Dendritic cell treated with granulocyte-macrophage colony-stimulating factor and Interleukin-4, amounts not matched to agents 40 ng/mL and 50 ng/mL, for 4 days (primary cell): ENCODE data around the gene MYO18B.

Experiments
- H3K27ac Mint-ChIP-seq: one replicate; pipeline ENCODE4 v1.8.0; 2022; ENCODE audit warnings: mild to moderate bottlenecking, mixed read lengths
- H3K27me3 Mint-ChIP-seq: one replicate; pipeline ENCODE4 v1.8.0; 2022; ENCODE audit warnings: mild to moderate bottlenecking, mixed read lengths
- H3K36me3 Mint-ChIP-seq: one replicate; pipeline ENCODE4 v1.8.0; 2022; ENCODE audit warnings: low read depth, mixed read lengths
- H3K4me1 Mint-ChIP-seq: one replicate; pipeline ENCODE4 v1.8.0; 2022; ENCODE audit warnings: low read depth, mixed read lengths
- H3K4me3 Mint-ChIP-seq: one replicate; pipeline ENCODE4 v1.8.0; 2022; ENCODE audit warnings: mild to moderate bottlenecking, moderate library complexity, mixed read lengths
- H3K9me3 Mint-ChIP-seq: one replicate; pipeline ENCODE4 v1.8.0; 2022; ENCODE audit warnings: mixed read lengths
- intact Hi-C: fragments of 100-400 bp; cut with micrococcal nuclease; formaldehyde crosslinking; loops from one replicate; pipeline ENCODE4 v1.15.0; 2022

The MYO18B gene

GRCh38 chr22:25929321-25929878 lies 187.4 kb downstream of the MYO18B start:
- no peak overlapping the region for H3K27ac Mint-ChIP-seq
- no peak overlapping the region for H3K4me3 Mint-ChIP-seq
- intact Hi-C loops, result no loop called here
- H3K4me1 Mint-ChIP-seq, result no peaks in the 10 kb centered on the region
- H3K27me3 Mint-ChIP-seq, result peaks cover 20% of the 10 kb centered on the region
- no peaks in the 10 kb centered on the region for H3K36me3 Mint-ChIP-seq
- H3K9me3 Mint-ChIP-seq, result peaks cover 10% of the 10 kb centered on the region

- H3K4me1 Mint-ChIP-seq, result no peaks in the 10 kb centered on the region
- peaks cover 20% of the 10 kb centered on the region for H3K27me3 Mint-ChIP-seq
- peaks cover 10% of the 10 kb centered on the region for H3K9me3 Mint-ChIP-seq
- intact Hi-C loops, result no loop called here
- no peaks in the 10 kb centered on the region for H3K36me3 Mint-ChIP-seq
- no peak overlapping the region for H3K27ac Mint-ChIP-seq
- H3K4me3 Mint-ChIP-seq, result no peak overlapping the region
Measured at GRCh38 chr22:25930083-25930482, 188.1 kb downstream of the MYO18B start.

DNA sequence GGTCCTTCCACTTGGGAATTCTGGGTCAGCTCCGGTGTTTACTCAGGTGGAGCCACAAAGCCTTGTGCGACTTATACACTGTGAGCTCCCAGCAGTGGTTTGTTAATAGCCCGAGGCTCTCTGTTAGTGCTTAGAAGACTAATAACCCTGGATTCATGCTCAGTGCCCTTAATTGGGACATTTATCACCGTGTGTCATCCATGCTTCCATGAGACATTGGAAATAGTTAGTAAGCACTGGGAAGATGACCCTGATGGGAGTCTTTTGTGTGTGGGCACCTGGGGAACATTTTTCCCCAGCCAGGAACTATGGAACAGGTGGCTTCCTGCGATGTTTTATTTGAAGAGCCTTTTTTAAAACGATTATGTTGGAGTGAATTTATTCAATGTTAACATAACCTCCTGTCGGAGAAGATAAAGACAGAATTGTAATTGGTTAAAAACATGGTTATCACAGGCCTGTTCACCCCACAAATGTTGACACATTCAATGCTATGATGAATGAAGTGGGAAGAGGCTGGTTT lies 188.9 kb downstream of the MYO18B start:
- Mint-ChIP-seq H3K9me3 (peaks cover 10% of the 10 kb centered on the region), H3K36me3 (no peaks in the 10 kb centered on the region), H3K27ac (no peak overlapping the region), H3K4me3 (no peak overlapping the region), H3K4me1 (no peaks in the 10 kb centered on the region), H3K27me3 (peaks cover 24% of the 10 kb centered on the region)
- intact Hi-C loops, result no loop called here

GRCh38 chr22:25933158-25933788 lies 191.3 kb downstream of the MYO18B start:
- H3K4me1 Mint-ChIP-seq, result no peaks in the 10 kb centered on the region
- no peaks in the 10 kb centered on the region for H3K9me3 Mint-ChIP-seq
- H3K36me3 Mint-ChIP-seq, result no peaks in the 10 kb centered on the region
- H3K27ac Mint-ChIP-seq, result no peak overlapping the region
- no peak overlapping the region for H3K4me3 Mint-ChIP-seq
- peaks cover 21% of the 10 kb centered on the region for H3K27me3 Mint-ChIP-seq
- intact Hi-C loops, result no loop called here

- intact Hi-C loops, result no loop called here
- H3K4me1 Mint-ChIP-seq, result no peaks in the 10 kb centered on the region
- H3K9me3 Mint-ChIP-seq, result no peaks in the 10 kb centered on the region
- peaks cover 24% of the 10 kb centered on the region for H3K27me3 Mint-ChIP-seq
- H3K27ac Mint-ChIP-seq, result no peak overlapping the region
- no peaks in the 10 kb centered on the region for H3K36me3 Mint-ChIP-seq
- H3K4me3 Mint-ChIP-seq, result no peak overlapping the region
Measured at GRCh38 chr22:25935266-25936058, 193.5 kb downstream of the MYO18B start.

- intact Hi-C loops, result no loop called here
- peaks cover 30% of the 10 kb centered on the region for H3K27me3 Mint-ChIP-seq
- H3K4me1 Mint-ChIP-seq, result no peaks in the 10 kb centered on the region
Measured at GRCh38 chr22:25938151-25938550, 196.2 kb downstream of the MYO18B start.

DNA sequence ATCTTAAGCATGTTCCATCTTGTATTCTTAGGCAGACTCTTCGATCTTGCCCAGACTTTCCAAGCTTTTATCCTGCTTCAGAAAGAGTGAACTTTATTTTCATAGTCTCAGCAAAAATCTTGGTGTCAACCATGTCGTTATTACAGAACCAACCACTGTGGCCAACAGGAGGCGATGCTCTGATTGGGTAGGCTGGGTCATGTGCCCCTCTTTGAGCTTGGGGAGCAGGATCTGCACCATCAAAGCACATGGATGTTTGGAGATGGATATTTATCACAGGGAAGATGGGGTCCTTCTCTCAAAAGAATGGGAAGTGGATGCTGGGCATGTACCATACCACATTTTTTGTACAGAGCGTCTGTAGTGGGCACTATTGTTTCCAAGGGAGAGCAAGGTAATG lies 197.4 kb downstream of the MYO18B start:
- Mint-ChIP-seq H3K9me3 (no peaks in the 10 kb centered on the region), H3K27me3 (peaks cover 26% of the 10 kb centered on the region), H3K36me3 (no peaks in the 10 kb centered on the region), H3K4me1 (no peaks in the 10 kb centered on the region), H3K4me3 (no peak overlapping the region), H3K27ac (no peak overlapping the region)
- intact Hi-C loops, result no loop called here

More at GRCh38 chr22:25938151-25938550, 196.2 kb downstream of the MYO18B start:
- H3K9me3 Mint-ChIP-seq, result no peaks in the 10 kb centered on the region
- no peak overlapping the region for H3K27ac Mint-ChIP-seq
- no peaks in the 10 kb centered on the region for H3K36me3 Mint-ChIP-seq
- no peak overlapping the region for H3K4me3 Mint-ChIP-seq

GRCh38 chr22:25940479-25940878 lies 198.5 kb downstream of the MYO18B start:
- H3K9me3 Mint-ChIP-seq, result no peaks in the 10 kb centered on the region
- H3K4me3 Mint-ChIP-seq, result no peak overlapping the region
- peaks cover 20% of the 10 kb centered on the region for H3K27me3 Mint-ChIP-seq
- intact Hi-C loops, result no loop called here
- no peaks in the 10 kb centered on the region for H3K4me1 Mint-ChIP-seq
- H3K27ac Mint-ChIP-seq, result no peak overlapping the region
- no peaks in the 10 kb centered on the region for H3K36me3 Mint-ChIP-seq

GRCh38 chr22:25941365-25941960 lies 199.5 kb downstream of the MYO18B start:
- no peaks in the 10 kb centered on the region for H3K9me3 Mint-ChIP-seq
- no peaks in the 10 kb centered on the region for H3K36me3 Mint-ChIP-seq
- H3K27ac Mint-ChIP-seq, result no peak overlapping the region
- no peak overlapping the region for H3K4me3 Mint-ChIP-seq
- no peaks in the 10 kb centered on the region for H3K4me1 Mint-ChIP-seq
- intact Hi-C loops, result no loop called here
- H3K27me3 Mint-ChIP-seq, result peaks cover 16% of the 10 kb centered on the region

DNA sequence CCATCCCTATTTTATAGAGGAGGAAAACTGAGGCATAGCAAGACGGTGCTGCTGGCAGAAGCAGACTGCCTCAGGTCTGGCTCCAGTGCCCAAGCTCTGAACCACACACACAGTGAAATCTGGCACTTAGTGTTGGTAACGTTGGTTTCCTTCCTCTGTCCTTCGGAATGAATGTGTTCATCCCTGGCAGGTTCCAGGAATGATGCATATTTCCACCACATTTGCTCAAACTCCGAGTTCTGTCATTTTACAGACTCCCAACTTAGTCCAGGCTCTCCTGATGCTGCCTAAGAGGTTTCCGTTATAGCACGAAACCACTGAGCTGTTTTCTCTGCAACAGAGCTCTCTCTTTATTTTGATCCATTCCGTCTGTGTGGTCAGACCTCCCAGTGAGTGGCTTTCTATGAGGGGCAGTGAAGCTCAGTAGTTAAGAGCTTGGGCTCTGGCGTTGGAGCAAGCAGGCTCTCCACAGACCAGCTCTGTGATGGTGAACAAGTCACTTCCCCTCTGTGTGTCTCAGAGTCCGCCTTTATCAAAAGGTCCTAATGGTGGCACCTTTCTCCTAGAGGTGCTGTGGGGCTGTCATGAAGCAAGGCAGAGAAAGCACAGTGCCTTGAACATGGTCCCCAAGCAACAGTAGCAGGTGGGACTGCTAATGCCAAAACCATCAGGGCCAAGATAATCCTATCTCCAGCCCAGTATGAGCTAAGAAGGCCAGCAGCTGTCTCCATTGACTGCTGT lies 200.3 kb downstream of the MYO18B start:
- Mint-ChIP-seq H3K4me3 (no peak overlapping the region), H3K36me3 (no peaks in the 10 kb centered on the region), H3K27ac (no peak overlapping the region), H3K9me3 (no peaks in the 10 kb centered on the region), H3K27me3 (peaks cover 16% of the 10 kb centered on the region), H3K4me1 (no peaks in the 10 kb centered on the region)
- intact Hi-C loops, result no loop called here

- no peaks in the 10 kb centered on the region for H3K4me1 Mint-ChIP-seq
- intact Hi-C loops, result no loop called here
- peaks cover 16% of the 10 kb centered on the region for H3K27me3 Mint-ChIP-seq
- no peaks in the 10 kb centered on the region for H3K36me3 Mint-ChIP-seq
- H3K4me3 Mint-ChIP-seq, result no peak overlapping the region
- H3K27ac Mint-ChIP-seq, result no peak overlapping the region
- H3K9me3 Mint-ChIP-seq, result no peaks in the 10 kb centered on the region
Measured at GRCh38 chr22:25942856-25943411, 200.9 kb downstream of the MYO18B start.

DNA sequence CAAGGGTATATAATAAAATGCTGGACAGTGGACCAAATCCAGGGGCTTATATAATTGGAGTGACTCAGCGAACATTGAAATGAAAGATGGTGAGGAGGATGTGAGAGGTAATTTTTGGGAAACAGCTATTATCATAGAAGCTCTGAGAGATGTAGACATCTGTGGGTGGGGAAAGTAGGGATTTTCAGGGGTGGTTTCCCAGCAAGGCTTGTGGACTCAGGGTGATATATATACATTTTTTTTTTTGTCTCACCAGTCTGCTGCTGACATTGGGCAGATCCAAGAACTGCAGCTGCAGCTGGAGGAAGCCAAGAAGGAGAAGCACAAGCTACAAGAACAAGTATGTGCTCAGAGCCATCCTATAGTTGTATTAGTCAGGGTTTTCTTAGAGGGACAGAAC lies 208.1 kb downstream of the MYO18B start:
- Mint-ChIP-seq H3K27me3 (peaks cover 1% of the 10 kb centered on the region), H3K4me3 (no peak overlapping the region), H3K9me3 (no peaks in the 10 kb centered on the region), H3K36me3 (no peaks in the 10 kb centered on the region), H3K27ac (no peak overlapping the region), H3K4me1 (no peaks in the 10 kb centered on the region)
- intact Hi-C loops, result no loop called here

- Mint-ChIP-seq H3K4me3 (no peak overlapping the region), H3K9me3 (no peaks in the 10 kb centered on the region), H3K27ac (no peak overlapping the region), H3K4me1 (no peaks in the 10 kb centered on the region), H3K36me3 (no peaks in the 10 kb centered on the region), H3K27me3 (peaks cover 1% of the 10 kb centered on the region)
- intact Hi-C loops, result no loop called here
Measured at GRCh38 chr22:25953276-25953675, 211.3 kb downstream of the MYO18B start.
